Glutamatergic neuron (in vitro differentiated cells): ENCODE measurements around the gene NAALAD2. TPM values are rescaled to one million over a fixed set of nuclear protein-coding genes. Genes with fewer than 3 reads are reported as not detected.

Experiments used
- DNase-seq: peaks from one replicate; pipeline ENCODE4 v3.0.0; 2022
- H3K27ac Mint-ChIP-seq: one replicate; pipeline ENCODE4 v1.8.0; 2020; ENCODE audit warnings: mild to moderate bottlenecking, mixed read lengths, inconsistent platforms; ENCODE audit not compliant: unreplicated experiment
- H3K27me3 Mint-ChIP-seq: one replicate; pipeline ENCODE4 v1.8.0; 2020; ENCODE audit warnings: mild to moderate bottlenecking, moderate library complexity, mixed read lengths, inconsistent platforms; ENCODE audit not compliant: unreplicated experiment
- H3K36me3 Mint-ChIP-seq: one replicate; pipeline ENCODE4 v1.8.0; 2020; ENCODE audit warnings: mild to moderate bottlenecking, mixed read lengths, inconsistent platforms; ENCODE audit not compliant: unreplicated experiment
- H3K4me1 Mint-ChIP-seq: one replicate; pipeline ENCODE4 v1.8.0; 2020; ENCODE audit warnings: mild to moderate bottlenecking, low read depth, mixed read lengths, inconsistent platforms; ENCODE audit not compliant: unreplicated experiment
- H3K4me3 Mint-ChIP-seq: one replicate; pipeline ENCODE4 v1.8.0; 2020; ENCODE audit warnings: mild to moderate bottlenecking, mixed read lengths, inconsistent platforms; ENCODE audit not compliant: unreplicated experiment
- H3K9me3 Mint-ChIP-seq: one replicate; pipeline ENCODE4 v1.8.0; 2020; ENCODE audit warnings: mild to moderate bottlenecking, moderate library complexity, mixed read lengths, inconsistent platforms; ENCODE audit not compliant: unreplicated experiment
- CTCF ChIP-seq: fragments of 200-600 bp; sonication (generic); IDR thresholded peaks from one replicate; pipeline ENCODE4 v1.5.0; 2021; ENCODE audit not compliant: partially characterized antibody, unreplicated experiment
- total RNA-seq: library from RNA; stranded (reverse); fragmentation: NEBNext Ultra II Directional; extraction: Animal tissue kit (Norgen Biotek cat#: 25700); gene quantifications from one replicate; pipeline ENCODE4 v1.2.1, GENCODE V29; 2021; ENCODE audit not compliant: unreplicated experiment

The NAALAD2 gene
- total RNA-seq, 1 donor from 2014 or later: 7.2 TPM

GRCh38 chr11:90178751-90179150, 44.3 kb downstream of the NAALAD2 start:
- Mint-ChIP-seq H3K27me3 (no peaks in the 10 kb centered on the region), H3K36me3 (no peaks in the 10 kb centered on the region), H3K9me3 (no peaks in the 10 kb centered on the region), H3K4me3 (no peak overlapping the region), H3K27ac (no peak overlapping the region), H3K4me1 (no peaks in the 10 kb centered on the region)
- no peak for DNase-seq
- no peak for TF ChIP-seq CTCF

GRCh38 chr11:90179923-90180322, 45.5 kb downstream of the NAALAD2 start:
- no peaks in the 10 kb centered on the region for H3K27me3 Mint-ChIP-seq
- no peaks in the 10 kb centered on the region for H3K36me3 Mint-ChIP-seq
- no peak overlapping the region for H3K4me3 Mint-ChIP-seq
- no peaks in the 10 kb centered on the region for H3K9me3 Mint-ChIP-seq
- DNase-seq: no peak
- no peak overlapping the region for H3K27ac Mint-ChIP-seq
- no peak for TF ChIP-seq CTCF
- no peaks in the 10 kb centered on the region for H3K4me1 Mint-ChIP-seq

- DNase-seq: no peak
- peaks cover 1% of the 10 kb centered on the region for H3K9me3 Mint-ChIP-seq
- no peak overlapping the region for H3K4me3 Mint-ChIP-seq
- no peak overlapping the region for H3K27ac Mint-ChIP-seq
- no peaks in the 10 kb centered on the region for H3K4me1 Mint-ChIP-seq
- no peaks in the 10 kb centered on the region for H3K36me3 Mint-ChIP-seq
- no peak for TF ChIP-seq CTCF
- H3K27me3 Mint-ChIP-seq: no peaks in the 10 kb centered on the region
Observed at GRCh38 chr11:90187839-90188238, 53.4 kb downstream of the NAALAD2 start.

GRCh38 chr11:90189011-90189410, 54.5 kb downstream of the NAALAD2 start:
- H3K4me1 Mint-ChIP-seq: no peaks in the 10 kb centered on the region
- no peak for DNase-seq
- no peak overlapping the region for H3K27ac Mint-ChIP-seq
- H3K27me3 Mint-ChIP-seq: no peaks in the 10 kb centered on the region
- TF ChIP-seq CTCF: no peak
- peaks cover 1% of the 10 kb centered on the region for H3K9me3 Mint-ChIP-seq
- H3K4me3 Mint-ChIP-seq: no peak overlapping the region
- no peaks in the 10 kb centered on the region for H3K36me3 Mint-ChIP-seq

GRCh38 chr11:90192869-90193582, 58.6 kb downstream of the NAALAD2 start:
- DNase-seq: no peak
- H3K4me1 Mint-ChIP-seq: no peaks in the 10 kb centered on the region
- no peaks in the 10 kb centered on the region for H3K36me3 Mint-ChIP-seq
- no peak for TF ChIP-seq CTCF
- H3K27ac Mint-ChIP-seq: no peak overlapping the region
- H3K27me3 Mint-ChIP-seq: no peaks in the 10 kb centered on the region
- peaks cover 1% of the 10 kb centered on the region for H3K9me3 Mint-ChIP-seq
- H3K4me3 Mint-ChIP-seq: no peak overlapping the region
